Neuronal stem cell (in vitro differentiated cells): Measurements from ENCODE around the gene DIP2C.

Experiments
- DNase-seq: peaks from one replicate; pipeline ENCODE4 v3.0.0-alpha.2; 2013; ENCODE audit warnings: low spot score
- H2AFZ ChIP-seq: one replicate; pipeline ENCODE4 v1.6.1; 2013; ENCODE audit warnings: mild to moderate bottlenecking, low read length, inconsistent platforms
- H2AK5ac ChIP-seq: 2 replicates; pipeline ENCODE4 v1.6.1; 2013; ENCODE audit warnings: low read depth, mild to moderate bottlenecking, inconsistent platforms, low read length, moderate library complexity, mixed read lengths
- H2BK120ac ChIP-seq: 2 replicates; pipeline ENCODE4 v1.6.1; 2013; ENCODE audit warnings: low read depth, mild to moderate bottlenecking, inconsistent platforms, low read length, moderate library complexity, mixed read lengths
- H2BK12ac ChIP-seq: one replicate; pipeline ENCODE4 v1.6.1; 2013; ENCODE audit warnings: low read length, inconsistent platforms
- H2BK15ac ChIP-seq: 2 replicates; pipeline ENCODE4 v1.6.1; 2013; ENCODE audit warnings: mild to moderate bottlenecking, low read length, inconsistent platforms, mixed read lengths
- H2BK5ac ChIP-seq: one replicate; pipeline ENCODE4 v1.6.1; 2013; ENCODE audit warnings: inconsistent platforms, mild to moderate bottlenecking, low read length, moderate library complexity
- H3K14ac ChIP-seq: one replicate; pipeline ENCODE4 v1.6.1; 2013; ENCODE audit warnings: low read length, inconsistent platforms
- H3K18ac ChIP-seq: 2 replicates; pipeline ENCODE4 v1.6.1; 2013; ENCODE audit warnings: low read length, inconsistent platforms
- H3K23ac ChIP-seq: 2 replicates; pipeline ENCODE4 v1.6.1; 2013; ENCODE audit warnings: low read depth, mild to moderate bottlenecking, mixed read lengths, low read length, inconsistent platforms; ENCODE audit not compliant: poor library complexity
- H3K27ac ChIP-seq: replicated peaks from 3 replicates; pipeline ENCODE4 v1.5.1; 2013; ENCODE audit warnings: low read length, inconsistent platforms
- H3K27me3 ChIP-seq, 3 experiments: 2 replicates each; pipeline ENCODE4 v1.6.1; 2013; ENCODE audit warnings: low read length in 3 of 3, mild to moderate bottlenecking in 2 of 3, inconsistent platforms in 1 of 3, low read depth in 1 of 3, mixed read lengths in 1 of 3, moderate library complexity in 1 of 3; ENCODE audit not compliant: control insufficient read depth in 3 of 3, insufficient read depth in 3 of 3
- H3K36me3 ChIP-seq, 2 donors: replicated peaks in 1 of 2; 2 replicates each; pipeline ENCODE4 v1.6.1; 2013; ENCODE audit warnings: low read length in 2 of 2; ENCODE audit not compliant: control insufficient read depth in 2 of 2, insufficient read depth in 2 of 2
- H3K4ac ChIP-seq: 2 replicates; pipeline ENCODE4 v1.6.1; 2013; ENCODE audit warnings: inconsistent platforms, mild to moderate bottlenecking, low read length, moderate library complexity
- H3K4me1 ChIP-seq, 2 donors: 1 replicate in 1 of 2; 2 replicates in 1 of 2; pipeline ENCODE4 v1.6.1; 2013; ENCODE audit warnings: low read length in 2 of 2, low read depth in 1 of 2; ENCODE audit not compliant: control insufficient read depth in 2 of 2, insufficient read depth in 1 of 2
- H3K4me2 ChIP-seq: one replicate; pipeline ENCODE4 v1.6.1; 2013; ENCODE audit warnings: mild to moderate bottlenecking, low read length, inconsistent platforms; ENCODE audit not compliant: insufficient read depth, poor library complexity, severe bottlenecking
- H3K4me3 ChIP-seq, 2 donors: 2 replicates each; pipeline ENCODE4 v1.5.1; 2013; ENCODE audit warnings: low read length in 2 of 2, mild to moderate bottlenecking in 2 of 2, inconsistent platforms in 1 of 2, moderate library complexity in 1 of 2
- H3K79me1 ChIP-seq: one replicate; pipeline ENCODE4 v1.6.1; 2013; ENCODE audit warnings: low read depth, mild to moderate bottlenecking, inconsistent platforms, low read length, moderate library complexity
- H3K9ac ChIP-seq: one replicate; pipeline ENCODE4 v1.6.1; 2013; ENCODE audit warnings: mild to moderate bottlenecking, low read depth, low read length, inconsistent platforms; ENCODE audit not compliant: poor library complexity
- H3K9me3 ChIP-seq, 2 donors: replicated peaks in 1 of 2; 2 replicates each; pipeline versions ENCODE3 to v1.6.1; 2013; ENCODE audit warnings: low read length in 2 of 2, mild to moderate bottlenecking in 2 of 2, inconsistent platforms in 1 of 2, low read depth in 1 of 2, mixed read lengths in 1 of 2, moderate library complexity in 1 of 2; ENCODE audit not compliant: control insufficient read depth in 2 of 2, insufficient read depth in 1 of 2
- H4K8ac ChIP-seq: one replicate; pipeline ENCODE4 v1.6.1; 2013; ENCODE audit warnings: low read depth, mild to moderate bottlenecking, inconsistent platforms, low read length, moderate library complexity
- H4K91ac ChIP-seq: one replicate; pipeline ENCODE4 v1.6.1; 2013; ENCODE audit warnings: low read length, low read depth, mild to moderate bottlenecking, inconsistent platforms; ENCODE audit not compliant: poor library complexity
- WGBS, 2 donors: extraction: QIAGEN DNeasy Blood & Tissue Kit; methylation state at CpG; one replicate each; pipeline ENCODE4 v1.1.7; 2013; ENCODE audit warnings: missing lambda C conversion rate in 2 of 2, mixed read lengths in 1 of 2; ENCODE audit not compliant: insufficient read length in 2 of 2, insufficient replicate concordance in 1 of 2; ENCODE audit errors: extremely low coverage in 2 of 2; 5-methylcytosine and 5-hydroxymethylcytosine counted together

DIP2C gene

DNA sequence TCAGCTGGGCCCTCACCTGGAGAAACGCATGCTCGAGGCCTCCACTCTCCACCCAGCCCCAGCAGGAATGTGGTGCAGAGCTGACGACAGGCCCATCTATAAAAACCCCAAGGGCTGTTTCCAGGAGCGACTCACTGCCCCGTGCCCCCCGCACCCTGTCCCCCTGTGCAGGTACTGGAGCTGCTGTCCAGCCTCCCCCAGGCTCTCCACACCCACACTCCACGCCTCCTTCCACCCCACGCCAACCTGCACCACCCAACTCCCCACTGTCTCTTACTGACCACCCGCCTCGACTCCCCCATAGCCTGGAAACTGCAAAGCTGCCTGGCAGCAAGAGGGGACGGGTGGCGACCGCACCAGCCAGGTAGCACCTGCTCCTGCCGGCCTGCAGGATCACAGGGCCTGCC, 43.3 kb downstream of the DIP2C start:
- no peak overlapping the region for H3K4me3 ChIP-seq
- H3K79me1 ChIP-seq = peaks cover 19% of the 10 kb centered on the region
- H4K91ac ChIP-seq = no peak overlapping the region
- DNase-seq = no peak
- H3K9ac ChIP-seq = no peak overlapping the region
- peak overlapping the region; percentile 75 for H3K14ac ChIP-seq
- H3K18ac ChIP-seq = no peak overlapping the region
- no peak overlapping the region for H2AK5ac ChIP-seq
- H2AFZ ChIP-seq = no peak overlapping the region
- H3K27me3 ChIP-seq = no peaks in the 10 kb centered on the region
- no peak overlapping the region for H3K4ac ChIP-seq
- H2BK12ac ChIP-seq = no peak overlapping the region
- H3K4me1 ChIP-seq = peaks cover 0 to 3% of the 10 kb centered on the region in 2 donors
- no peak overlapping the region for H2BK120ac ChIP-seq
- no CpG with 5 or more reads among the region's 14 CpGs for WGBS, 2 donors
- no peak overlapping the region for H3K27ac ChIP-seq
- no peak overlapping the region for H3K23ac ChIP-seq
- H3K4me2 ChIP-seq = no peak overlapping the region
- H4K8ac ChIP-seq = no peak overlapping the region
- H3K9me3 ChIP-seq = peaks cover 7 to 14% of the 10 kb centered on the region in 2 donors
- H2BK5ac ChIP-seq = no peak overlapping the region
- H2BK15ac ChIP-seq = no peak overlapping the region
- H3K36me3 ChIP-seq = peaks cover 0 to 3% of the 10 kb centered on the region in 2 donors

DNA sequence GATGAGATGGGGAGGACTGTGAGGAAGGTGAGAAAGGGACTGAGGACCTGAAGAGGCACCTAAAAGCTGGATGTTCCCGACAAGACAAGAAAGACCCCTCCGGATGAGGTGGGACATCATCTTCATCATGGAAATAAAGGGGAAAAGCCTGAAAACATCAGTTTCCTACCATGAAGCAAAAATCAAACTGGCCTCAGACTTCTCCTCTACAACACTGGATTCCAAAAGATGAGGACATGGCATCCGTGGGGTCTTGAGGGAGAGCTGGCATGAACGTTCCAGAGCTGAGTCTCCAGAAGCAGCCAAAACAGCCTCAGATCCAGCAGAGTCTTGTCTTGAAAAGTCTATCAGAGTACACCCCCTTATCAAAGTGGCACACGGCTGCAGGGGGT, 44.5 kb downstream of the DIP2C start:
- Histone ChIP-seq H4K8ac (no peak overlapping the region), H3K23ac (no peak overlapping the region), H3K9ac (no peak overlapping the region), H3K4me1 (peaks cover 0 to 1% of the 10 kb centered on the region in 2 donors), H3K4me3 (no peak overlapping the region), H3K4me2 (no peak overlapping the region), H2BK5ac (no peak overlapping the region), H3K18ac (no peak overlapping the region), H3K9me3 (peaks cover 7 to 14% of the 10 kb centered on the region in 2 donors), H2AK5ac (no peak overlapping the region), H2BK15ac (no peak overlapping the region), H3K36me3 (peaks cover 0 to 3% of the 10 kb centered on the region in 2 donors), H3K79me1 (peaks cover 20% of the 10 kb centered on the region), H2BK12ac (no peak overlapping the region), H2BK120ac (no peak overlapping the region), H3K27ac (no peak overlapping the region), H2AFZ (no peak overlapping the region), H3K27me3 (no peaks in the 10 kb centered on the region), H4K91ac (no peak overlapping the region), H3K14ac (no peak overlapping the region), H3K4ac (no peak overlapping the region)
- WGBS, 2 donors = no CpG with 5 or more reads among the region's 5 CpGs
- DNase-seq = no peak

DNA sequence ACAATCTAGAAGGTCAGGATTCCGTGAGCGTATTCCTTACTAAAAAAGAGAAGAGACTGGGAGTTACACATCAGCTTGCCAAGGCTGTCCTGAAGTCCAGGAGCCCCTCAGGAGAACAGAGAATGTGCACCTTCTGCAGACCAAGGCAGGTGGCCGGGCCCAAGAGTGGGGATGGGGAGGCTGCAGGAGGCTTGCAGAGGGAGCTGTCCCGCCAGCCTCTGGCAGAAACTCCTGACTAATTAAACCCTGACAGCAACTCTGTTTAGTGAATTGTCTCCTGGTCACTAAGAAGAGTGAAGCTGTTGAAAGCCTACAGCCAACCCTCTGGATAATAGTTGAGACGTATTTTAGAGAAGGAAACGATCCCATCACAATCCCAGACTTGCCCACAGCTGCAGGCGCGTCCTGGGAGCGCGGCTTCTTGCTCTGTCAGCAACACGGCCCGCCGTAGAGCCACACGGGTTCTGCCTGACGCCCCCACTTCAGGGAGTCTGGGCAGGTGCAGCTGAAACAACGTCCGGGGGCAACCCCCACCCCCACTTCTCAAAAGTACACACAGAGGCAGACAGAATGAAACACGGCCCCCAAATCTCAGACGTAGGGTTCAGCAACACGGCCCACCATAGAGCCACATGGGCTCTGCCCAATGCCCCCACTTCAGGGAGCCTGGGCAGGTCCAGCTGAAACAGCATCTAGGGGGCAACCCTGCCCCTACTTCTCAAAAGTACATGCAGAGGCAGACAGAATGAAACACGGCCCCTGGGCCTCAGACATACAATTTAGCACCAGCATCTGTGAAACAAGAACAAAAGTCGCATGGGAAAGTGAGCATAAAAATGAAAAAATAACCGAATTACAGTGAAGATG, 45.2 kb downstream of the DIP2C start:
- no CpG with 5 or more reads among the region's 23 CpGs for WGBS, 2 donors
- Histone ChIP-seq H3K79me1 (peaks cover 23% of the 10 kb centered on the region), H2BK15ac (no peak overlapping the region), H3K4ac (no peak overlapping the region), H3K4me2 (no peak overlapping the region), H4K8ac (no peak overlapping the region), H3K14ac (no peak overlapping the region), H2AFZ (no peak overlapping the region), H3K9ac (peak overlapping the region; percentile 36), H3K9me3 (peaks cover 7 to 14% of the 10 kb centered on the region in 2 donors), H2BK120ac (no peak overlapping the region), H3K18ac (peak overlapping the region; percentile 57), H3K36me3 (peaks cover 0 to 5% of the 10 kb centered on the region in 2 donors), H2AK5ac (no peak overlapping the region), H3K23ac (no peak overlapping the region), H2BK12ac (no peak overlapping the region), H2BK5ac (no peak overlapping the region), H3K27ac (no peak overlapping the region), H4K91ac (no peak overlapping the region), H3K27me3 (no peaks in the 10 kb centered on the region), H3K4me3 (no peak overlapping the region), H3K4me1 (peaks cover 0 to 1% of the 10 kb centered on the region in 2 donors)
- no peak for DNase-seq

DNA sequence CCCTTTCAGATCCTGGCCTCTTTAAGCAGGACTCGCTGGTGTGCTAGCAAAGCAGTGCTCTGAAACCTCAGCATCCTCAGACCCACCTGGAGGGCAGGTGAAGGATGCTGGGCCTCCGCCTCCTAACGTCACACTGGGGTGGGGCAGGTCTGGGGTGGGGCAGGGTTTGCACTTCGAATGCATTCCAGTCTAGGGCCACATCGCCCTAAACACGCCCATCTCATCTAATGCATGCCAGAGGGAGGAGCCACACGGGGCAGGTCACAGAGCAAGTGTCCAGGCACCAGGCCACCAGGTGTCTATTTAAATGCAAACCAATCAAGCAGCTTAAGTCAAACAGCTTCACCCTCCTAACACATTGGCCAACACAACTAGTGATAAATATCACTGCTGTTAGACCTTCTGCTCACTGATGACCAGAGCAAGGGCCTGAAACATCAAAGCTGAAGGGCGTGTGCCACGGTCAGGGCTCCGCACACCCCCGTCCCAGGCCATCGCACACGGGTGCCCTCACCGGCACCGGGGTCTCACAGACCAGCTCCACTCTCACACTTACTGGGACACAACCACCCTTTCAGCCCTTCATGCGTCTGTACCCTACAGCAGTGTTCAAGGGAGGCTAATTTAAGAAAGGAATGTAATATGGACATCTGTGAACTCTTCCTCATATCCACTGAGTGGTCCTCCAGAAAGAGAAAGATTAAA, 47.1 kb downstream of the DIP2C start:
- H4K91ac ChIP-seq = no peak overlapping the region
- H3K4me1 ChIP-seq = peaks cover 0 to 8% of the 10 kb centered on the region in 2 donors
- no peak overlapping the region for H2BK12ac ChIP-seq
- peak overlapping the region; percentile 15 for H3K18ac ChIP-seq
- H3K36me3 ChIP-seq = peaks cover 2 to 7% of the 10 kb centered on the region in 2 donors
- no peaks in the 10 kb centered on the region for H3K27me3 ChIP-seq
- H4K8ac ChIP-seq = no peak overlapping the region
- H2BK5ac ChIP-seq = no peak overlapping the region
- H2AK5ac ChIP-seq = no peak overlapping the region
- peaks cover 29% of the 10 kb centered on the region for H3K79me1 ChIP-seq
- H3K4me3 ChIP-seq = no peak overlapping the region
- H3K23ac ChIP-seq = no peak overlapping the region
- H3K4me2 ChIP-seq = no peak overlapping the region
- no peak overlapping the region for H2BK15ac ChIP-seq
- H3K4ac ChIP-seq = no peak overlapping the region
- H3K9ac ChIP-seq = peak overlapping the region; percentile 2
- no peak overlapping the region for H2AFZ ChIP-seq
- no peak overlapping the region for H3K27ac ChIP-seq
- WGBS, 2 donors = no CpG with 5 or more reads among the region's 16 CpGs
- H3K14ac ChIP-seq = no peak overlapping the region
- H3K9me3 ChIP-seq = peaks cover 7 to 14% of the 10 kb centered on the region in 2 donors
- DNase-seq = no peak
- no peak overlapping the region for H2BK120ac ChIP-seq
